ENCODE data around the gene PDLIM1. TPM values are rescaled to one million over a fixed set of nuclear protein-coding genes. Genes with fewer than 3 reads are reported as not detected.

PDLIM1 gene
- total RNA-seq, 4 donors from 2014 or later: 113 to 150 (median 128) TPM

DNA sequence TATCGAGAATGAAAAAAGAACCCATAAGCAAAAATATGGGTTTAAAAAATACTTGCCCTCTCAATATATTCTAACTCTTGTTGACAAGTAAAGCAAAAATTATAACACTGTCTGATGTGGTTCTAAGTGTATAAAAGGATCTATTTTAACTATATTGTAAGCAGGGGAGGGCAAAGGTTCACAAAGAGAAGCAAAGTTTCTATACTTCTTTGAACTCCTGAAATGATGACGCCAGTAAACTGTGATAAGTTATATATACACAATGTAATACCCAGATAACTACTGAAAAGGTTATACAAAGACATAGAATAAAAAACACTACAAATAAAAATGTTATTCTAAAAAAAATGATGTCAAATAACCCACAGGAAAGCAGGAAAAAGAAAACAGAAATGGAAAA is 37.1 kb downstream of the PDLIM1 start:
- Histone ChIP-seq H3K36me3 (peaks cover 0 to 18% (median 3%) of the 10 kb centered on the region in 3 donors), H3K27me3 (no peaks in the 10 kb centered on the region), H3K9me3 (peaks cover 0 to 9% (median 4%) of the 10 kb centered on the region in 4 donors), H3K27ac (no peak overlapping the region), H3K4me1 (no peaks in the 10 kb centered on the region), H3K4me3 (no peak overlapping the region)
- WGBS, 2 donors: 88 to 96% methylated on average over 2 of the region's 2 CpGs
- no peak for DNase-seq (ENCODE audit: low spot score in 2 of 2)
- TF ChIP-seq POLR2A (IDR thresholded peaks at IDR 0.05) (no peak), CTCF (IDR thresholded peaks at IDR 0.05) (no peak), EP300 (IDR thresholded peaks at IDR 0.05) (no peak)

GRCh38 chr10:95253007-95253406 is 37.8 kb downstream of the PDLIM1 start:
- DNase-seq (ENCODE audit: low spot score in 2 of 2): no peak
- TF ChIP-seq CTCF (IDR thresholded peaks at IDR 0.05): no peak
- TF ChIP-seq POLR2A (IDR thresholded peaks at IDR 0.05): no peak
- TF ChIP-seq EP300 (IDR thresholded peaks at IDR 0.05): no peak
- Histone ChIP-seq H3K27ac (no peak overlapping the region), H3K9me3 (peaks cover 0 to 9% (median 4%) of the 10 kb centered on the region in 4 donors), H3K27me3 (no peaks in the 10 kb centered on the region), H3K36me3 (peaks cover 0 to 12% (median 3%) of the 10 kb centered on the region in 3 donors), H3K4me1 (no peaks in the 10 kb centered on the region), H3K4me3 (no peak overlapping the region)
- WGBS, 2 donors: 79 to 84% methylated on average over 2 of the region's 2 CpGs

DNA sequence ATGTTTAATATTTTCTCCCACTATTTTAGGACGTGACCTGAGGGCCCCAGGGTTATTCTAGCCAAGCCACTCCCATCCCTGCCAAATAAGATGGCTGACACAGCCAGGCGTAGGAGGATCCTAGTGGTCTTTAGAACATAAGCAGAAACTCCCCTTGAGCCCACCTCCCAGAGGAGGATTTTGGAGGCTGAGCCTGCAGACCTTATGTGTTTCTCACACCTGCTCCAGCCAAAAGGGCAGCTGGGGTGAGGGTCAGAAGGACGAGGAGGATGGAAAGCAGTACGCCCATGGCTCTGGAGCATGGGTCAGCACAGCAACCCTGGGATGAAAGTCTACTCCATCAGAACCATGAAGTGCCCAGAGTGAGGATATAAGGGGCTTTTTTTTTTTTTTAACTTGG is 39.9 kb downstream of the PDLIM1 start:
- Histone ChIP-seq H3K27me3 (no peaks in the 10 kb centered on the region), H3K9me3 (peaks cover 0 to 1% (median 0%) of the 10 kb centered on the region in 4 donors), H3K4me3 (no peak overlapping the region), H3K36me3 (peaks cover 0 to 2% (median 0%) of the 10 kb centered on the region in 3 donors), H3K27ac (no peak overlapping the region), H3K4me1 (peaks cover 0 to 11% (median 0%) of the 10 kb centered on the region in 4 donors)
- TF ChIP-seq POLR2A (IDR thresholded peaks at IDR 0.05) (no peak), EP300 (IDR thresholded peaks at IDR 0.05) (no peak), CTCF (IDR thresholded peaks at IDR 0.05) (no peak)
- no peak for DNase-seq (ENCODE audit: low spot score in 2 of 2)
- WGBS, 2 donors: 68 to 73% methylated on average over 4 of the region's 4 CpGs

GRCh38 chr10:95249467-95249866 is 41.3 kb downstream of the PDLIM1 start:
- no peak overlapping the region for H3K27ac ChIP-seq
- no peak overlapping the region for H3K4me3 ChIP-seq
- WGBS, 2 donors: 76 to 82% methylated on average over 3 of the region's 3 CpGs
- H3K4me1 ChIP-seq: peaks cover 0 to 11% (median 0%) of the 10 kb centered on the region in 4 donors
- DNase-seq (ENCODE audit: low spot score in 2 of 2): no peak
- peaks cover 0 to 14% (median 0%) of the 10 kb centered on the region in 3 donors for H3K36me3 ChIP-seq
- no peaks in the 10 kb centered on the region for H3K27me3 ChIP-seq
- no peak for TF ChIP-seq CTCF (IDR thresholded peaks at IDR 0.05)
- TF ChIP-seq EP300 (IDR thresholded peaks at IDR 0.05): no peak
- TF ChIP-seq POLR2A (IDR thresholded peaks at IDR 0.05): no peak
- no peaks in the 10 kb centered on the region for H3K9me3 ChIP-seq

- TF ChIP-seq CTCF (IDR thresholded peaks at IDR 0.05) (no peak), POLR2A (IDR thresholded peaks at IDR 0.05) (no peak), EP300 (IDR thresholded peaks at IDR 0.05) (no peak)
- H3K4me3 ChIP-seq: no peak overlapping the region
- WGBS, 2 donors: 72 to 90% methylated on average over 2 to 3 of the region's 3 CpGs
- no peaks in the 10 kb centered on the region for H3K27me3 ChIP-seq
- peaks cover 0 to 17% (median 0%) of the 10 kb centered on the region in 3 donors for H3K36me3 ChIP-seq
- H3K9me3 ChIP-seq: no peaks in the 10 kb centered on the region
- peaks cover 0 to 11% (median 0%) of the 10 kb centered on the region in 4 donors for H3K4me1 ChIP-seq
- no peak overlapping the region for H3K27ac ChIP-seq
- no peak for DNase-seq (ENCODE audit: low spot score in 2 of 2)
These were observed 41.8 kb downstream of the PDLIM1 start for GRCh38 chr10:95248989-95249388.

All from tibial nerve (tissue), 4 donors.